Ascending aorta (tissue), 2 donors: ENCODE results near the gene TPRG1L. TPM values are rescaled to one million over a fixed set of nuclear protein-coding genes. Genes with fewer than 3 reads are reported as not detected.

Source experiments
- DNase-seq, 2 donors: peaks; one replicate each; pipeline ENCODE4 v3.0.0-alpha.2; 2019; ENCODE audit warnings: low spot score in 2 of 2
- H3K27ac ChIP-seq, 2 donors: fragments of 200-600 bp; sonication (generic); one replicate each; pipeline ENCODE4 v1.5.1; 2016 to 2017; ENCODE audit warnings: mild to moderate bottlenecking in 1 of 2
- H3K27me3 ChIP-seq: fragments of 200-600 bp; sonication (generic); one replicate; pipeline ENCODE4 v1.5.1; 2017
- H3K36me3 ChIP-seq, 2 donors: fragments of 200-600 bp; sonication (generic); one replicate each; pipeline ENCODE4 v1.5.1; 2016
- H3K4me1 ChIP-seq, 2 donors: fragments of 200-600 bp; sonication (generic); one replicate each; pipeline ENCODE4 v1.5.1; 2016 to 2017; ENCODE audit warnings: mild to moderate bottlenecking in 1 of 2
- H3K4me3 ChIP-seq, 2 donors: fragments of 200-600 bp; sonication (generic); one replicate each; pipeline ENCODE4 v1.5.1; 2016 to 2017; ENCODE audit warnings: mild to moderate bottlenecking in 1 of 2
- H3K9me3 ChIP-seq, 2 donors: fragments of 200-600 bp; sonication (generic); one replicate each; pipeline ENCODE4 v1.5.1; 2016
- intact Hi-C: fragments of 100-400 bp; cut with DNase I; formaldehyde crosslinking; loops from one replicate; pipeline ENCODE4 v1.15.1; 2023
- total RNA-seq: library from RNA; depleted of rRNA; stranded (reverse); fragments of >200 nt; gene quantifications from one replicate; pipeline ENCODE4 v1.1.0, GENCODE V29; 2016
- TF ChIP-seq, protein P1 (sequence below), 3 experiments: fragments of 200-600 bp in 2 of 3; fragments of 450-650 bp in 1 of 3; sonication (generic) in 2 of 3; IDR thresholded peaks; one replicate each; pipeline ENCODE4 v1.5.1; 2016 to 2019; ENCODE audit warnings: antibody characterized with exemption in 3 of 3, mild to moderate bottlenecking in 1 of 3, moderate library complexity in 1 of 3

Gene TPRG1L
- total RNA-seq, 1 donor from 2014 or later = 18.9 TPM

DNA sequence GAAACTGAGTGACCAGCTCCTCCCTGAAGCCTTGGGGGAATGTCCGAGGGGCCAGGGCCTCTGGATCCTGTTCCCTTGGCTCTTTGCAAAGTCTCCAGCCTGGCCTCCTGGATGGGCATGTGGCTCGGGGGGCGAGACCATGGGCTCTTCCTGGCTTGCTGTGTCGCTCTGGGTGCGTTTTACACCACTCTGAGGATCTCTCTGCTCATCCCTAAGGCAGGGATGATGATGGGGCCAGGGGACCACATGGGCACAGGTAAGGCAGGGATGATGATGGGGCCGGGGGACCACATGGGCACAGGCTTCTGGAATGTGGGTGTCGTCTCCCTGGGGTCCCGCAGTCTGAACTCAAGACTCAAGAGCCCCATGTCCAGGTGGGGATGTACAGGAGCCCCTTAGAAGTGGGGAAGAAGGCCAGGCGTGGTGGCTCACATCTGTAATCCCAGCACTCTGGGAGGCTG, 45.2 kb downstream of the TPRG1L start:
- DNase-seq = no peak
- intact Hi-C loops = no loop called here
- Histone ChIP-seq H3K9me3 (no peaks in the 10 kb centered on the region), H3K4me1 (no peaks in the 10 kb centered on the region), H3K36me3 (no peaks in the 10 kb centered on the region), H3K27ac (no peak overlapping the region), H3K4me3 (no peak overlapping the region), H3K27me3 (no peaks in the 10 kb centered on the region)
- TF ChIP-seq, protein P1, sequence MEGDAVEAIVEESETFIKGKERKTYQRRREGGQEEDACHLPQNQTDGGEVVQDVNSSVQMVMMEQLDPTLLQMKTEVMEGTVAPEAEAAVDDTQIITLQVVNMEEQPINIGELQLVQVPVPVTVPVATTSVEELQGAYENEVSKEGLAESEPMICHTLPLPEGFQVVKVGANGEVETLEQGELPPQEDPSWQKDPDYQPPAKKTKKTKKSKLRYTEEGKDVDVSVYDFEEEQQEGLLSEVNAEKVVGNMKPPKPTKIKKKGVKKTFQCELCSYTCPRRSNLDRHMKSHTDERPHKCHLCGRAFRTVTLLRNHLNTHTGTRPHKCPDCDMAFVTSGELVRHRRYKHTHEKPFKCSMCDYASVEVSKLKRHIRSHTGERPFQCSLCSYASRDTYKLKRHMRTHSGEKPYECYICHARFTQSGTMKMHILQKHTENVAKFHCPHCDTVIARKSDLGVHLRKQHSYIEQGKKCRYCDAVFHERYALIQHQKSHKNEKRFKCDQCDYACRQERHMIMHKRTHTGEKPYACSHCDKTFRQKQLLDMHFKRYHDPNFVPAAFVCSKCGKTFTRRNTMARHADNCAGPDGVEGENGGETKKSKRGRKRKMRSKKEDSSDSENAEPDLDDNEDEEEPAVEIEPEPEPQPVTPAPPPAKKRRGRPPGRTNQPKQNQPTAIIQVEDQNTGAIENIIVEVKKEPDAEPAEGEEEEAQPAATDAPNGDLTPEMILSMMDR (IDR thresholded peaks at IDR 0.05) = no peak

DNA sequence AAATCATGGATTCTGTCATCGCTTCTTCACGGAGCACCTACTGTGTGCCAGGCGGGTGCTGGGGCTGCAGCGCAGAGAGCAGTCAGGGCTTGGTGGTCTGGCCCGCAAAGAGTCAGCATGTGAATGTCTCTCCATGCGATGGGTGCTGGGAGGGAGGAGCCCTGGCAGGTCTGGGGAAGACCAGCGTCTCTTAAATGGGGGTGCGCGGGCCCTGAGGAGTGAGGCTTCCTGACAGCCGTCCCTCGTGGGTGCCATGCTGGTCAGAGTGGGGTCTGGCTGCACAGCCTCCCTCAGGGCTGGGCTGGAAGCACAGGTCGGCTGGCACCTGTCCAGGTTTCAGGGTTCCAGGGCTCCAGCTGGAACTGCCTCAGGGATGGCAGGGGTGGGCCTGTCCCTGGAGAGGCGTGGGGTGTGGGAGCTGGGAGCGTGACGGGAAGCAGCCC, 46.0 kb downstream of the TPRG1L start:
- H3K4me1 ChIP-seq = no peaks in the 10 kb centered on the region
- TF ChIP-seq, protein P1 (IDR thresholded peaks at IDR 0.05) = no peak
- no peak overlapping the region for H3K4me3 ChIP-seq
- intact Hi-C loops = no loop called here
- no peak for DNase-seq
- H3K36me3 ChIP-seq = no peaks in the 10 kb centered on the region
- no peaks in the 10 kb centered on the region for H3K27me3 ChIP-seq
- no peaks in the 10 kb centered on the region for H3K9me3 ChIP-seq
- no peak overlapping the region for H3K27ac ChIP-seq

DNA sequence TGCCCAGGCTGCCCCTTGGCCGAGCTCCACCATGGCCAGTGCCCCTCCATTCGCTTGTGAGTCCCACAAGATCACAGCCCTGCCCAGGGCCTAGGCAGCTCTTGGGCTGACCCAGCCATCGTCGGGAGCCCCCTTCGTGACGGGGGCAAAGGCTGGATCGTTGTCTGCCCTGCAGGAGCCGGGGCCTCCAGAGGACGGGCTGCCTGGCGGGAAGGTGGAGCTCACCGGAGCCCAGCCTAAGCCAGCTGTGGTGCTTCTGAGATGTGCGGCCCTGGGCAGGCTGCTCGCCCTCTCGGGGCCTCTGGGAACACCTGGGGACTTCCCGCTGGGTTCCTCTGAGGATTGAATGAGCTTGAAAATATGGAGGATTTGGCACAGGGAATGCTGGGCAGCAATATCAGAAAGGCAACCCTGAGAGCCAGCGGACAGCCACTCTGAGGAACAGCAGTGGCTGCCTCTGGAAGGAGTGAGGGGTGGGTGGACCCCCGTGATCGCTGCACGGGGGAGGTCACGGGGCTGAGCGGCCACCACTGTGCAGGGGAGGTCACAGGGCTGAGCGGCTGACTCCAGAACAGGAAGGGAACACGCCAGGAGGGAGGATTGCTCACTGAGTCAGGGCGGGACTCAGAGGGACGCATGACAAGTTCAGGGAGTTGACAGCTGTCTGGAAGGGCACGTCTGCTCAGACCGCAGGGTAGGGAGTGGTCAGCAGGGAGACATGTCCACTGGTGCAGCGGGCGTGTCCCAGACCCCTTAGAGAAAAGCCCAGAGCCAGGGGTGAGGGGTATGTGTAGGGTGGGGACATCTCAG, 46.8 kb downstream of the TPRG1L start:
- no peaks in the 10 kb centered on the region for H3K4me1 ChIP-seq
- intact Hi-C loops = no loop called here
- no peaks in the 10 kb centered on the region for H3K9me3 ChIP-seq
- H3K27me3 ChIP-seq = no peaks in the 10 kb centered on the region
- TF ChIP-seq, protein P1 (IDR thresholded peaks at IDR 0.05) = no peak
- DNase-seq = no peak
- H3K4me3 ChIP-seq = no peak overlapping the region
- H3K36me3 ChIP-seq = no peaks in the 10 kb centered on the region
- H3K27ac ChIP-seq = no peak overlapping the region

DNA sequence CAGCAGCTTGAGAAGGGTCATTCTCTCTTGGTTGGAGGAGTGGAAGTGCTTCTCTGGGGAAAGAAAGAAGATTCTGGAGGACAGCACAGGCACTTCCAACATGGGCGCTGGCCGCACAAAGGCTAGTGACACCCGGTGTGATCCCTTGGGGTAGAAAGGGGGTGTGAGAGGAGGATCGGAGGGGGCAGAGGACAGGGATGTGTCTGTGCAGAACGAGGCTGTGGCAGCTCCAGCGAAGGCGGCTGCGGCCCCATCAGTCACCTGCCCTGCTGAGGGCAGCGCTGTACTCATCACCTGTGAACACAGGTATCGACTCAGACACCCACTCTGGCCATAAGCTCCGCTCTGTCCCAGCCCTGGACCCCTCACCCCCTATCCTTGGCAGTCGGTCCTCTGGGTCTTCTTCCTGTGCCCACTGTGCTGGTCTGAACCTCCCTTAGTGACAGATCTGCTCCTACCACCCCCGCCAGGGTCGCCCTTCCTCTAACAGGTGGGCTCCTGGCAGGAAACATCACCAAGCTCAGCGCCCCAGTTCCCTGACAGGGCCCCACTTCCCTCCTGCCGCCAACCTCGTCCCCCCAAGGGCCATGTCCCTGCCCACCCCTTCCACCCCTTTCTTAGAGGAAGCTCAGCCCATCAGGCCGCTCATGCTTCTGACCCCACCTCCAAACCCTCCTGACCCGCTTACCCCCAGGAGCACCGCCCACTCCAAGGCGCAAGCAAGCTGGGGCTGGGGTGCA, 47.6 kb downstream of the TPRG1L start:
- Histone ChIP-seq H3K36me3 (no peaks in the 10 kb centered on the region), H3K4me1 (no peaks in the 10 kb centered on the region), H3K9me3 (no peaks in the 10 kb centered on the region), H3K4me3 (no peak overlapping the region), H3K27ac (no peak overlapping the region), H3K27me3 (no peaks in the 10 kb centered on the region)
- no peak for DNase-seq
- intact Hi-C loops = no loop called here
- TF ChIP-seq, protein P1 (IDR thresholded peaks at IDR 0.05) = no peak

DNA sequence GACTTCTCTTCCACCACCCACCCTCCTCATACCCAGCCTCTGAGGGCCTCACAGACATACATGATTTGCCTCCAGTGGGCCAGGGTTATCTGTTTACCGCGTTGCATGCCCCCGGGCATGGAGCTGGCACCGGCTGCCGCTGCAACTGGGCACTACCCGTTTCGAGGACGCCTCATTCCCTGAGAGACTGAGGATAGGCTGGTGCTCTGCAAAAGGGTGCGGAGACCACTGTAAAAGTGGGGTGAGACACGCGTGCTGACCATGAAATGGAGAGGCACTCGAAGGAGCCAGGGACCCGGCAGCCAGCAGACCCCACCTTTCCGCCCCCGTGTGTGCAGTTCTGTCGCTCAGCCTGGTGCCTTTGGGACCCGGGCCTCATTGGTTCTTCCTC, 48.2 kb downstream of the TPRG1L start:
- TF ChIP-seq, protein P1 (IDR thresholded peaks at IDR 0.05) = no peak
- no peak overlapping the region for H3K27ac ChIP-seq
- no peaks in the 10 kb centered on the region for H3K27me3 ChIP-seq
- H3K4me3 ChIP-seq = no peak overlapping the region
- no peaks in the 10 kb centered on the region for H3K9me3 ChIP-seq
- H3K4me1 ChIP-seq = no peaks in the 10 kb centered on the region
- intact Hi-C loops = no loop called here
- no peak for DNase-seq
- no peaks in the 10 kb centered on the region for H3K36me3 ChIP-seq
